Placental epithelial cell (primary cell): ENCODE results near the gene SARS1. TPM values are rescaled to one million over a fixed set of nuclear protein-coding genes. Genes with fewer than 3 reads are reported as not detected.

Experiments
- total RNA-seq: library from RNA; depleted of rRNA; stranded (reverse); fragments of >200 nt; gene quantifications from 2 replicates; pipeline ENCODE4 v1.2.3, GENCODE V29; 2012

The SARS1 gene
- 169 and 215 TPM in 2 replicates for total RNA-seq

GRCh38 chr1:109213824-109214693 is at the start of gene SARS1:
Gene SARS1, plus strand, starts transcription at chr1:109213918. Its CDS starts 75 bp downstream, at chr1:109213993.

GRCh38 chr1:109248797-109249629 is 35.3 kb downstream of the SARS1 start, which contains the start of gene CELSR2:
Gene CELSR2, plus strand, starts transcription at chr1:109249539. Its CDS starts 541 bp downstream, at chr1:109250080.

GRCh38 chr1:109282952-109283747 is 69.4 kb downstream of the SARS1 start, which contains the start of gene PSRC1:
Gene PSRC1, minus strand, starts transcription at chr1:109283145.

Other genes with a start within 250 kb of the SARS1 start
- gene WDR47, start 171.8 kb upstream of the SARS1 start, total RNA-seq, result 9.0 and 11.7 TPM in 2 replicates
- 39.7 and 64.1 TPM in 2 replicates for gene TAF13, start 137.9 kb upstream of the SARS1 start, total RNA-seq
- gene TMEM167B, start 123.2 kb upstream of the SARS1 start, total RNA-seq, result 21.3 and 37.3 TPM in 2 replicates
- 0.39 and 0.98 TPM in 2 replicates for gene ELAPOR1, start 99.8 kb upstream of the SARS1 start, total RNA-seq
- 3.1 and 8.6 TPM in 2 replicates for gene CELSR2, start 35.6 kb downstream of the SARS1 start, total RNA-seq
- gene PSRC1, start 69.2 kb downstream of the SARS1 start, total RNA-seq, result 5.0 and 10.2 TPM in 2 replicates
- gene MYBPHL, start 93.1 kb downstream of the SARS1 start, total RNA-seq, result 0.54 TPM in 1 of 2 replicates, not detected in the other
- 37.7 and 96.7 TPM in 2 replicates for gene SORT1, start 184.0 kb downstream of the SARS1 start, total RNA-seq
- gene PSMA5, start 212.5 kb downstream of the SARS1 start, total RNA-seq, result 24.3 and 39.0 TPM in 2 replicates